ENCODE data around the gene METTL1.
A peak's percentile ranks its signal among the peaks of the same experiment; 100 is the strongest.

The METTL1 gene

GRCh38 chr12:57783861-57784260 is 12.0 kb upstream of the METTL1 start:
- DNase-seq (ENCODE audit: low read depth), result no peak
- TF ChIP-seq POLR2A (IDR thresholded peaks at IDR 0.05; ENCODE audit: extremely low read depth, insufficient read length) (no peak), MAX (IDR thresholded peaks at IDR 0.05; ENCODE audit: low read depth, low read length) (no peak), MYC (IDR thresholded peaks at IDR 0.05; ENCODE audit: low read depth, low read length) (no peak)
- TF ChIP-seq, protein P1, sequence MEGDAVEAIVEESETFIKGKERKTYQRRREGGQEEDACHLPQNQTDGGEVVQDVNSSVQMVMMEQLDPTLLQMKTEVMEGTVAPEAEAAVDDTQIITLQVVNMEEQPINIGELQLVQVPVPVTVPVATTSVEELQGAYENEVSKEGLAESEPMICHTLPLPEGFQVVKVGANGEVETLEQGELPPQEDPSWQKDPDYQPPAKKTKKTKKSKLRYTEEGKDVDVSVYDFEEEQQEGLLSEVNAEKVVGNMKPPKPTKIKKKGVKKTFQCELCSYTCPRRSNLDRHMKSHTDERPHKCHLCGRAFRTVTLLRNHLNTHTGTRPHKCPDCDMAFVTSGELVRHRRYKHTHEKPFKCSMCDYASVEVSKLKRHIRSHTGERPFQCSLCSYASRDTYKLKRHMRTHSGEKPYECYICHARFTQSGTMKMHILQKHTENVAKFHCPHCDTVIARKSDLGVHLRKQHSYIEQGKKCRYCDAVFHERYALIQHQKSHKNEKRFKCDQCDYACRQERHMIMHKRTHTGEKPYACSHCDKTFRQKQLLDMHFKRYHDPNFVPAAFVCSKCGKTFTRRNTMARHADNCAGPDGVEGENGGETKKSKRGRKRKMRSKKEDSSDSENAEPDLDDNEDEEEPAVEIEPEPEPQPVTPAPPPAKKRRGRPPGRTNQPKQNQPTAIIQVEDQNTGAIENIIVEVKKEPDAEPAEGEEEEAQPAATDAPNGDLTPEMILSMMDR (IDR thresholded peaks at IDR 0.05; ENCODE audit: low read depth, low read length), result no peak
- H3K4me3 ChIP-seq (ENCODE audit: low read depth, low read length), result peak overlapping the region; percentile 50

DNA sequence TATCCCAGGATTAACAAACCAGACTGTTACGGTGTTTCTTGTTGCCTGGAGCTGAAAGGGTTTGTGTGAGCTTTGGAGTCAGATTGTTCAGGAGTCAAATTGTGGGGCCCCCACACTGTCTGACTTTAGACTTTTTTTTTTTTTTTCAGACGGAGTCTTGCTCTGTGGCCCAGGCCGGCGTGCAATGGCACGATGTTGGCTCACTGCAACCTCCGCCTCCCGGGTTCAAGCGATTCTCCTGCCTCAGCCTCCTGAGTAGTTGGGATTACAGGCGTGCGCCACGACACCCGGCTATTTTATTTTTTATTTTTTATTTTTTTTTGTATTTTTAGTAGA is 11.5 kb upstream of the METTL1 start:
- DNase-seq (ENCODE audit: low read depth), result no peak
- H3K4me3 ChIP-seq (ENCODE audit: low read depth, low read length), result peak overlapping the region; percentile 96
- TF ChIP-seq POLR2A (IDR thresholded peaks at IDR 0.05; ENCODE audit: extremely low read depth, insufficient read length), result no peak
- TF ChIP-seq MAX (IDR thresholded peaks at IDR 0.05; ENCODE audit: low read depth, low read length), result no peak
- TF ChIP-seq, protein P1 (IDR thresholded peaks at IDR 0.05; ENCODE audit: low read depth, low read length), result no peak
- TF ChIP-seq MYC (IDR thresholded peaks at IDR 0.05; ENCODE audit: low read depth, low read length), result no peak

DNA sequence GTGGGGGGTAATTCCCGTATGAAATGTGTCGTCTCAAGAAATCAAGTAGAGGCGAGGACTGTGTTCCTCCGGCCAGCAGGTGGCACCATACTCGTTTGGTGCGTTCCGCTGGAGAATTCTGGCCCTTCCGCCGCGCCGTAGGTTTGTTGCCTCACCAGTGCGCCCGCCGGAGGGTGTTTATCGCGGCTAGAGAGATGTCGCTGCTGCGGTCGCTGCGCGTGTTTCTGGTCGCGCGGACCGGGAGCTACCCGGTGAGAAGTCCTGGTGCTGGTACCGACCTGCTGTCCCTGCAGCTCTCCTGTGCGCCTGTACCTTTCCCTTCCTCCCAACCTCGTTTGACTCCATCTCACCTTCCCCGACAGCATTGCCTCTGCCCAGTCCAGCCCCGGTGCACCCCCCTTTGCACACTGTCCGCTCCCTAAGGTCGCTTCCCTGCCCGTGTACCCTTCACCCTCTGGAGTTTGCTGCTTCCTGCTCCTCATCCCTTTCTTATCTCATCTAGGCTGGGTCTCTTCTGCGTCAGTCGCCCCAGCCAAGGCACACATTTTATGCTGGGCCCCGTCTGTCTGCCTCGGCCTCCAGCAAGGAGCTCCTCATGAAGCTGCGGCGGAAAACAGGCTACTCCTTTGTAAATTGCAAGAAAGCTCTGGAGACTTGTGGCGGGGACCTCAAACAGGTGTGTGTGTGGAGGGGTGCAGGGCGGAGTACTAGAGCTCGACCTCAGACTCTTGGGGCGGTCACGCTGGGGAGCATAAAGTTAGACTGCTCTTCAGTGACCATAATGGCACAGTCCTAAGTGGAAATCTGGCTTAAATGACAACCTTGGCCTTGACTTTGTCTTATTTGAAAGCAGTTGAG is 10.9 kb upstream of the METTL1 start, which contains the start of gene TSFM:
TSFM (plus strand) TSS at position 180 of the 858 bp plus-strand sequence; CDS start at position 195, 15 bp downstream.
- H3K4me3 ChIP-seq (ENCODE audit: low read depth, low read length), result peak within 1 kb of the TSS; percentile 96
- TF ChIP-seq, protein P1 (IDR thresholded peaks at IDR 0.05; ENCODE audit: low read depth, low read length), result peak; percentile 85
- TF ChIP-seq MYC (IDR thresholded peaks at IDR 0.05; ENCODE audit: low read depth, low read length), result peak; percentile 83; the same call in 1 of the 2 replicates
- TF ChIP-seq MAX (IDR thresholded peaks at IDR 0.05; ENCODE audit: low read depth, low read length), result peak; percentile 81
- TF ChIP-seq POLR2A (IDR thresholded peaks at IDR 0.05; ENCODE audit: extremely low read depth, insufficient read length), result peak; percentile 85
- DNase-seq (ENCODE audit: low read depth), result peak; percentile 97

DNA sequence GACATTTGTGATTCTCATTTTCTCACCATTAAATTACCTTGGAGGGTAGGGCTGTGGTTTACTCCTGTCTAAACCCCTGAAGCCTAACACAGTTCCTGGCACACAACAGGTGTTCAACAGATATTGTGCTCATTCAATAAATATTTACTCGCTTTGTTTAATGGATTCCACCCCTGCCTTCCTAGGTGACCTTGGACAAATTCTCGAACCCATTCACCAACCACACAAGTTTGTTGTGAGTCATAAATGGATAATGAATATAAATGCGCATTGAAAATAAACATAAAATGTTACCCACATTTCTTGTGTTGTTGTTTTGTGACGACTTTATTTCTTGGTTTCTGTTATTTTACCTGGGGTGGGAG is 10.3 kb upstream of the METTL1 start:
- DNase-seq (ENCODE audit: low read depth), result no peak
- no peak overlapping the region for H3K4me3 ChIP-seq (ENCODE audit: low read depth, low read length)
- TF ChIP-seq MYC (IDR thresholded peaks at IDR 0.05; ENCODE audit: low read depth, low read length), result no peak
- TF ChIP-seq MAX (IDR thresholded peaks at IDR 0.05; ENCODE audit: low read depth, low read length), result no peak
- TF ChIP-seq POLR2A (IDR thresholded peaks at IDR 0.05; ENCODE audit: extremely low read depth, insufficient read length), result no peak
- TF ChIP-seq, protein P1 (IDR thresholded peaks at IDR 0.05; ENCODE audit: low read depth, low read length), result no peak

- TF ChIP-seq, protein P1 (IDR thresholded peaks at IDR 0.05; ENCODE audit: low read depth, low read length), result no peak
- TF ChIP-seq MAX (IDR thresholded peaks at IDR 0.05; ENCODE audit: low read depth, low read length), result no peak
- no peak for TF ChIP-seq POLR2A (IDR thresholded peaks at IDR 0.05; ENCODE audit: extremely low read depth, insufficient read length)
- no peak for TF ChIP-seq MYC (IDR thresholded peaks at IDR 0.05; ENCODE audit: low read depth, low read length)
- DNase-seq (ENCODE audit: low read depth), result no peak
Observed at GRCh38 chr12:57781801-57782200, 9.9 kb upstream of the METTL1 start.

More at GRCh38 chr12:57781801-57782200, 9.9 kb upstream of the METTL1 start:
- no peak overlapping the region for H3K4me3 ChIP-seq (ENCODE audit: low read depth, low read length)
